GM18502 (cell line): Measurements from ENCODE around the gene MAPKAP1.
"Not testable (repeated sequence)": the region's sequence is repeated elsewhere in the genome, so short reads cannot be mapped to it uniquely, and the experiment has no call there.

Experiments used
- ATAC-seq: cut with Tn5 transposase; IDR thresholded peaks from one replicate; pipeline ENCODE4 v1.9.1; 2021; ENCODE audit warnings: mild to moderate bottlenecking; ENCODE audit not compliant: unreplicated experiment, poor library complexity

Gene MAPKAP1

GRCh38 chr9:125579030-125579932, 127.7 kb downstream of the MAPKAP1 start:
- no peak for ATAC-seq

GRCh38 chr9:125574126-125574877, 132.7 kb downstream of the MAPKAP1 start:
- ATAC-seq: no peak

DNA sequence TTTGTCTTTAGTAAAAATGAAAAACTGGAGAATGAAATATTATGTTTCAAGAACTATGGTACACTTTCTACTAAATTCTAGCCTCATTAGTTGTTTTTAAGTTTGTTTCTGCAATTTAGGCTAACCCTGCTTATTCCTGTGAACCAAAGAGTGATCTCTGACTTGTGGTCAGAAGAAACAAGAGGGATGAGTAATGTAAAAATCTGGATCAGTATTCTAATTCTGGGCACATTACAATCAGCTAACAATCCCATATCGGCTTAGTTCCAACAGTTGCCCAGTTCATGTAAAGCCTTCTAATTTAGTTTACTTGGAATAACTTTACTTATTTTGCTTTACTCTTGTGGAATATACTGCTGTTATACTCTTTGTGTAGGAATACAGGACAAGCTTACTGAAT, 134.5 kb downstream of the MAPKAP1 start:
- not testable (repeated sequence) for ATAC-seq

DNA sequence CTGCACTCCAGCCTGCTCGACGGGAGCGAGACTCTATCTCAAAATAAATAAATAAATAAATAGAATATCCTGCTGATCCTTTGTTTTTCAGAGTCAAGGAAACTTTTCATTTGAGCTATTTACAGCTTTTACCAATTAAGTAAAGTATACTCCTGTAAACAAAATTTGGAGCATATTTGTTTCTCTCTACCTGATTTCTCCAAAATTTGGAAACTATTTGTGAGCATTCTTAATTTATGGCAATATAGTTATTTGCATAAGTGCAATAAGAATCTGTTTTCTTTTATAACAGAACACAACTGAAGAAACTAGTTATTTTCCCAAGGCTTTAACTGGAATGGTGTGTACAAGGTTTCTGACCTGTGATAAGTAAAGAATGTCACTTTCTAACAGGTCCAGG, 135.2 kb downstream of the MAPKAP1 start:
- ATAC-seq: not testable (repeated sequence)

- no peak for ATAC-seq
Observed at GRCh38 chr9:125570246-125570645, 136.8 kb downstream of the MAPKAP1 start.

GRCh38 chr9:125568621-125569020, 138.4 kb downstream of the MAPKAP1 start:
- ATAC-seq: no peak

DNA sequence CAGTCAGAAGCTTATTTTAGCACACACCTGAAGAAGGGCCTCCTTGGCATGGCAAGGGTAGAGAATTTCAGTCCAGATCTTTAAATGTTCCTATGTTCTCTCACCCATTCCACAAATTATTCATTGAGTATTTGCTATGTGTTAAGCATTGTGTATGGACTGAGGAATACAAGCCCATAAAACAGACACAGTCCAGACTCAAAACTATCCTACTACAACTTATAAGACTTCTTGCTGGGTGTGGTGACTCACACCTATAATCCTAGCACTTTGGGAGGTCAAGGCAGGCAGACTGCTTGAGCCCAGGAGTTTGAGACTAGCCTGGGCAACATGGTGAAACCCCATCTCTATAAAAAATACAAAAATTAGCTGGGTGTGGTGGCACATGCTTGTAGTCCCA, 141.0 kb downstream of the MAPKAP1 start:
- not testable (repeated sequence) for ATAC-seq

DNA sequence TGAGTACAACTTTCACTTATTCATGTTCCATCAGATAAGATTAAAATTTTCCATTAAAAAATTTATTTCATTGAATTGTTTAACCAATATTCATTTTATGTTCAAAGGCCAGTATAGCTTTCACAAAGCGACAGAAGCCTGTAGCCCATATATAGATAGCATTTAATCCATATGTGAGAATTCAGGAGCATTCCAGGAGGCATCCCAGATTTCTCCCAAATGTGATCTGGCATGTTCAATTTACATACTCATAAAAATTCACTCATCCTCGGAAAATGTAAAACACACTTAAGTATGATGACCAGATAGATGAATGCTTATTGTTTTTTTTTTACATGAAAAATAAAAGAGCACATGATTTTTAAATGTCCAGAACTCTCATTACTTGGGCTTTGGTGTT, 141.9 kb downstream of the MAPKAP1 start:
- no peak for ATAC-seq

- no peak for ATAC-seq
Observed at GRCh38 chr9:125564631-125565030, 142.4 kb downstream of the MAPKAP1 start.

- ATAC-seq: peak; percentile 66
Observed at GRCh38 chr9:125561509-125562148, 145.4 kb downstream of the MAPKAP1 start.

DNA sequence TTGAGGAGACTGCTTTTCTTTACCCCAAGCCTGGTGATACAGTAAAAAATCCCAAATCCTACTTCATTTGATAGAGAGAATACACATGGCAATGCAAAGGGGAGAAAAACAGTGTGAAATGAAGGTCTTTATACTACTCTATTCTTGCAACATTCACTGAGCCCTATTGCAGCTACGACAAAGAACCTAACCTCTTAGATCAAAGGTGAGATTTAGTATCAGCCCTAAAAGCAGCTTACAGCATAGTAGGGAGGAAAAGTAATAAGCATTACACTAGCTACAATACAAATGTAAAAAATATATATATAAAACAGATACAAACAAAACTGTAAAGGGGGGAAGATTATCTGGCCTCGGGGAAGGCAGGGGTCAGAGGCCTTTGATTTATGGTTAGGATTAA, 147.1 kb downstream of the MAPKAP1 start:
- ATAC-seq: no peak

DNA sequence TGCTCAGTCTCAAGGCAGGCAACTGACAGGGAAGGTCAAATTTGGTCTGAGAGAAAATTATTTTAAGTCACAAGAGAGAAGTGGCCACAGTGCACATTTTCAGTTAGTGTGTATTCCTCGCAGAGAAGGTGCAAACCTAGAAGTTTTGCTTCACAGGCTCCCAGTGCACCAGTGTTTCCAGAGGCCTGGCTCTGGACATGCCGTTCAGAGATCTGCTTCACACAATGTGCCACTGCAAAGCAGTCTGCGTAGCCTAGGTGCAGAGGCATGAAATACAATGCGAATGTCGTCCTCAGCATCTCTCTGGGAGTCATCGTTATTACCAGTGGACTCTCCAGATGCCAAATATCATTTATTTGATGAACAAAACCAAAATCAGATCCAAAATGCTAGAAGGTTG, 147.8 kb downstream of the MAPKAP1 start:
- no peak for ATAC-seq

DNA sequence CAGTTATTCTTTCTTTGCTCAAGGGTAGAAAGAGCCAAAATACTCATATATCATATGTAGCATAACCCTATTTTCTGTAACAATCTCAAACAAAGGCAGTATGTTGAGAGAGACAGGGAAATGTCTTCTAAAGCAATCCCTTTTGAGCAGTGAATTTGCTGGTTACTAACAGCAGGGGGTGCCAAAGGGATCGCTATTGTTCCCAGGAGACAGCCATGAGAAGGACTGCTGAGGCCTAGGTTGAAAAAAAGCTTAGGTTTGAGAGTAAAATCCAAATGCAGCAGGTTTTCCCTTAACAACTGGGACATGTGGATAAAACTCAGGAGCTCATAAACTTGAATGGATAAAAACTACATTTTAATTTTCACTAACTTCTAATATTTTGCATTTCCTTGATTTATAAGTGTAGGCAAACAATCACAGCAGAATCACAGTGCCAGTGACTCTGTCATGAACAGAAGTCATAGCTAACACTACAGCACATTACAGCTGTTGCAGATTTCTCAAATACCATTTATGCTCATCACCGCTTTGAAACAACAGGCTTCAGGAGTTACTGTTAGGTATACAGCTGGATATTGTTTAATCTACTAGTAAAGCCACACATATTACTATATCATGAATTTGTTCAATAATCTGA, 148.4 kb downstream of the MAPKAP1 start:
- peak; percentile 56 for ATAC-seq

GRCh38 chr9:125556046-125556721, 150.8 kb downstream of the MAPKAP1 start:
- no peak for ATAC-seq

DNA sequence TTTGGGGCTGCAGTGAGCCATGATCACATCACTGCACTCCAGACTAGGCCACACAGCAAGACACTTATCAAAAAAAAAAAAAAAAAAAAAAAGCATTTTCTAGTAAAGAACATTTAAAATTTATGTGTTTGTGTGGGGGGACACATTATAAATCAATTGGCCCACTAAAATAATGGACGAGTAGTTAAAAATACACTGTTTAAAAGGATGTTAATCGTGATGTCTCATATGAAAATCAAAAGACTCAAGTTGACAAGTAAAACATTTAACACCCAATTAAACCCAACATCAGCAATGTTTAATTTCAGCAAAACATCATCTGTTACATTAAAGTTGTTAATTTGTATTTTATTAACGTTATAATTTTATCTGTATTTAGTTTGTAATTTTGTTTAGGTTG, 152.3 kb downstream of the MAPKAP1 start:
- no peak for ATAC-seq

- no peak for ATAC-seq
Observed at GRCh38 chr9:125551781-125552180, 155.2 kb downstream of the MAPKAP1 start.

- ATAC-seq: no peak
Observed at GRCh38 chr9:125549891-125550885, 156.8 kb downstream of the MAPKAP1 start.

DNA sequence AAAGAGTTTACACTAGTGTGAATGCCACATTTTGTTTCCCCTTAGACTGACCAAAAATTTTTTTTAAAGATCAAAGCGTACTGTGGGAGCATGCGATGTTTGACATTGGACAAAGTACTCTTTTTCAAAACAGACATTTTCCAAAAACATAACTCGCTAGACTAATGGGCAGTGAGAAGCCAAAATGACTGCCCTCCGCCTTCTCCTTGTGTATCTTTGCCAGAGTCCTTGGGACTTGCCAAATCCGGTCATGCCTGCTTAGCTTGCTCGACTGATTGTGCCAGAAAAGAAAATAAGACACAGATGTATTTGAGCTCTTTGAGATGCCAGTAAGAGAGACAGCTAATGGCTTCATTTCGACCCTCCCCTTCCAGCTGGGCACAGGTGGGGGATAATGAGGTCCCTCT, 157.5 kb downstream of the MAPKAP1 start:
- no peak for ATAC-seq

- no peak for ATAC-seq
Observed at GRCh38 chr9:125549039-125549438, 158.0 kb downstream of the MAPKAP1 start.
